Transverse colon (tissue), 4 donors: ENCODE data around the gene LMCD1. TPM values are rescaled to one million over a fixed set of nuclear protein-coding genes. Genes with fewer than 3 reads are reported as not detected.

Experiments used
- DNase-seq: peaks from one replicate; pipeline ENCODE4 v3.0.0-alpha.2; 2019
- H3K27ac ChIP-seq, 4 donors: fragments of 200-600 bp; sonication (generic); 2 replicates each; pipeline ENCODE4 v1.5.1; 2016 to 2018; ENCODE audit warnings: inconsistent platforms in 4 of 4
- H3K27me3 ChIP-seq: fragments of 200-600 bp; sonication (generic); 2 replicates; pipeline ENCODE4 v1.5.1; 2017; ENCODE audit warnings: inconsistent platforms
- H3K36me3 ChIP-seq, 4 donors: fragments of 200-600 bp; sonication (generic); 2 replicates each; pipeline ENCODE4 v1.5.1; 2017 to 2019; ENCODE audit warnings: inconsistent platforms in 4 of 4
- H3K4me1 ChIP-seq, 4 donors: fragments of 200-600 bp; sonication (generic); 2 replicates each; pipeline ENCODE4 v1.5.1; 2017 to 2020; ENCODE audit warnings: inconsistent platforms in 4 of 4
- H3K4me3 ChIP-seq, 4 donors: fragments of 200-600 bp; sonication (generic); 1 replicate in 1 of 4; 2 replicates in 3 of 4; pipeline versions ENCODE4 v1.5.1 to v1.6.1; 2017 to 2019; ENCODE audit warnings: inconsistent platforms in 4 of 4
- H3K9me3 ChIP-seq, 2 donors: fragments of 200-600 bp; sonication (generic); 2 replicates each; pipeline ENCODE4 v1.5.1; 2017 to 2019; ENCODE audit warnings: inconsistent platforms in 2 of 2
- CTCF ChIP-seq, 5 experiments: fragments of 200-600 bp in 3 of 5; fragments of 450-650 bp in 2 of 5; sonication (generic) in 3 of 5; IDR thresholded peaks; 1 replicate in 2 of 5; 2 replicates in 3 of 5; pipeline ENCODE4 v1.5.1; 2016 to 2017; ENCODE audit warnings: antibody characterized with exemption in 5 of 5, inconsistent platforms in 3 of 5, mild to moderate bottlenecking in 2 of 5, moderate library complexity in 1 of 5
- EP300 ChIP-seq: sonication (generic); formaldehyde crosslinking; IDR thresholded peaks from one replicate; pipeline ENCODE4 v1.6.1; 2017; ENCODE audit warnings: antibody characterized with exemption, low read depth
- POLR2A ChIP-seq: fragments of 450-650 bp; IDR thresholded peaks from one replicate; pipeline ENCODE4 v1.6.1; 2016; ENCODE audit warnings: antibody characterized with exemption, mild to moderate bottlenecking, moderate library complexity
- POLR2AphosphoS5 ChIP-seq, 3 donors: sonication (generic); formaldehyde crosslinking; IDR thresholded peaks; one replicate each; pipeline ENCODE4 v1.6.1; 2016; ENCODE audit warnings: antibody characterized with exemption in 3 of 3
- WGBS, 2 donors: methylation state at CpG; one replicate each; pipeline ENCODE4 v1.1.5; 2018; ENCODE audit warnings: low coverage in 1 of 2; 5-methylcytosine and 5-hydroxymethylcytosine counted together
- in situ Hi-C, 4 donors: fragments of 200-750 bp; cut with MboI; loops; one replicate each; pipeline versions ENCODE4 v1.15.0 to v1.15.1; 2017; ENCODE audit warnings: low sequenced_read_pairs in 3 of 4, low pct_ligation_motif_present in 1 of 4, low pct_unique_long_range_greater_than_20kb in 1 of 4
- intact Hi-C: fragments of 100-400 bp; cut with DNase I; formaldehyde crosslinking; loops from one replicate; pipeline ENCODE4 v1.15.1; 2023; ENCODE audit warnings: low total_unique reads
- total RNA-seq, 4 donors: library from RNA; depleted of rRNA; stranded (reverse); fragments of >200 nt; gene quantifications; one replicate each; pipeline ENCODE4 v1.1.0, GENCODE V29; 2016

LMCD1 gene
- total RNA-seq, 4 donors from 2014 or later, result 6.7 to 26.6 (median 9.6) TPM

GRCh38 chr3:8540456-8540855, 38.8 kb downstream of the LMCD1 start:
- in situ Hi-C loops, result no loop called here
- Histone ChIP-seq H3K9me3 (no peaks in the 10 kb centered on the region), H3K4me3 (no peak overlapping the region), H3K4me1 (no peaks in the 10 kb centered on the region), H3K27me3 (no peaks in the 10 kb centered on the region), H3K36me3 (no peaks in the 10 kb centered on the region), H3K27ac (no peak overlapping the region)
- no peak for DNase-seq
- TF ChIP-seq POLR2AphosphoS5 (IDR thresholded peaks at IDR 0.05), result no peak
- TF ChIP-seq EP300, result no peak
- TF ChIP-seq CTCF (IDR thresholded peaks at IDR 0.05), result no peak
- TF ChIP-seq POLR2A, result no peak
- 70 to 90% methylated on average over 2 to 6 of the region's 6 CpGs for WGBS, 2 donors
- intact Hi-C loops, result no loop called here

GRCh38 chr3:8541486-8541885, 39.9 kb downstream of the LMCD1 start:
- TF ChIP-seq POLR2A (no peak), EP300 (no peak), CTCF (IDR thresholded peaks at IDR 0.05) (no peak), POLR2AphosphoS5 (IDR thresholded peaks at IDR 0.05) (no peak)
- Histone ChIP-seq H3K4me3 (no peak overlapping the region), H3K4me1 (no peaks in the 10 kb centered on the region), H3K9me3 (no peaks in the 10 kb centered on the region), H3K27ac (no peak overlapping the region), H3K27me3 (no peaks in the 10 kb centered on the region), H3K36me3 (no peaks in the 10 kb centered on the region)
- in situ Hi-C loops (no loop called here), intact Hi-C loops (no loop called here)
- no peak for DNase-seq
- 81 to 84% methylated on average over 6 to 9 of the region's 9 CpGs for WGBS, 2 donors

- WGBS, 2 donors, result 61 to 77% methylated on average over 2 to 12 of the region's 12 CpGs
- intact Hi-C loops, result no loop called here
- H3K27ac ChIP-seq, result no peak overlapping the region
- TF ChIP-seq POLR2A (no peak), CTCF (IDR thresholded peaks at IDR 0.05) (no peak), POLR2AphosphoS5 (IDR thresholded peaks at IDR 0.05) (no peak), EP300 (no peak)
- no peak for DNase-seq
- no peaks in the 10 kb centered on the region for H3K27me3 ChIP-seq
- no peak overlapping the region for H3K4me3 ChIP-seq
- in situ Hi-C loops, result no loop called here
- H3K4me1 ChIP-seq, result no peaks in the 10 kb centered on the region
- H3K9me3 ChIP-seq, result no peaks in the 10 kb centered on the region
- no peaks in the 10 kb centered on the region for H3K36me3 ChIP-seq
Observed at GRCh38 chr3:8542190-8543135, 40.8 kb downstream of the LMCD1 start.

GRCh38 chr3:8546609-8547008, 45.0 kb downstream of the LMCD1 start:
- no peak overlapping the region for H3K4me3 ChIP-seq
- no peaks in the 10 kb centered on the region for H3K36me3 ChIP-seq
- H3K27ac ChIP-seq, result no peak overlapping the region
- in situ Hi-C loops, result no loop called here
- no peaks in the 10 kb centered on the region for H3K27me3 ChIP-seq
- WGBS, 2 donors, result 88 to 94% methylated on average over 3 to 4 of the region's 4 CpGs
- TF ChIP-seq EP300 (no peak), POLR2A (no peak), POLR2AphosphoS5 (IDR thresholded peaks at IDR 0.05) (no peak), CTCF (IDR thresholded peaks at IDR 0.05) (no peak)
- no peaks in the 10 kb centered on the region for H3K4me1 ChIP-seq
- intact Hi-C loops, result no loop called here
- no peaks in the 10 kb centered on the region for H3K9me3 ChIP-seq
- DNase-seq, result no peak
